Activated CD8-positive, alpha-beta T cell treated with anti-CD3 and anti-CD28 coated beads for 36 hours (primary cell): ENCODE results near the gene EHD4. TPM values are rescaled to one million over a fixed set of nuclear protein-coding genes. Genes with fewer than 3 reads are reported as not detected.

ENCODE experiments used
- ATAC-seq: fragments of 200-7000 bp; cut with Tn5 transposase; one replicate; pipeline ENCODE4 v1.10.0; 2021; ENCODE audit warnings: mild to moderate bottlenecking, moderate library complexity
- CTCF ChIA-PET: fragments of 350-600 bp; sonication (Branson Sonifier 250); formaldehyde crosslinking; loops from one replicate; lab custom pipeline; 2021; ENCODE audit warnings: antibody characterized with exemption; lab: Charles Lee
- POLR2A ChIA-PET: fragments of 350-600 bp; sonication (Branson Sonifier 250); formaldehyde crosslinking; loops from one replicate; lab custom pipeline; 2021; ENCODE audit warnings: antibody characterized with exemption; lab: Charles Lee
- DNase-seq: peaks from one replicate; pipeline ENCODE4 v3.0.0-alpha.2; 2020
- H3K27ac Mint-ChIP-seq: one replicate; pipeline ENCODE4 v1.8.0; 2021; ENCODE audit warnings: mild to moderate bottlenecking, mixed read lengths
- H3K27me3 Mint-ChIP-seq: one replicate; pipeline ENCODE4 v1.8.0; 2021; ENCODE audit warnings: mixed read lengths
- H3K36me3 Mint-ChIP-seq: one replicate; pipeline ENCODE4 v1.8.0; 2021; ENCODE audit warnings: low read depth, mixed read lengths
- H3K4me1 Mint-ChIP-seq: one replicate; pipeline ENCODE4 v1.8.0; 2021; ENCODE audit warnings: low read depth, mixed read lengths
- H3K4me3 Mint-ChIP-seq: one replicate; pipeline ENCODE4 v1.8.0; 2021; ENCODE audit warnings: mild to moderate bottlenecking, moderate library complexity, mixed read lengths
- H3K9me3 Mint-ChIP-seq: one replicate; pipeline ENCODE4 v1.8.0; 2021; ENCODE audit warnings: mixed read lengths
- intact Hi-C: fragments of 100-400 bp; cut with micrococcal nuclease; formaldehyde crosslinking; loops from one replicate; pipeline ENCODE4 v1.10.0; 2022
- total RNA-seq, 2 experiments: library from RNA; stranded (reverse); gene quantifications; one replicate each; pipeline ENCODE4 v1.2.3, GENCODE V29; 2021
- TF ChIP-seq, protein P1 (sequence below): fragments of 200-600 bp; IDR thresholded peaks from one replicate; pipeline ENCODE4 v1.8.0; 2022; ENCODE audit warnings: antibody characterized with exemption, mild to moderate bottlenecking

Gene EHD4
- total RNA-seq, 2 experiments from 2014 or later = 22.3 to 22.6 TPM

DNA sequence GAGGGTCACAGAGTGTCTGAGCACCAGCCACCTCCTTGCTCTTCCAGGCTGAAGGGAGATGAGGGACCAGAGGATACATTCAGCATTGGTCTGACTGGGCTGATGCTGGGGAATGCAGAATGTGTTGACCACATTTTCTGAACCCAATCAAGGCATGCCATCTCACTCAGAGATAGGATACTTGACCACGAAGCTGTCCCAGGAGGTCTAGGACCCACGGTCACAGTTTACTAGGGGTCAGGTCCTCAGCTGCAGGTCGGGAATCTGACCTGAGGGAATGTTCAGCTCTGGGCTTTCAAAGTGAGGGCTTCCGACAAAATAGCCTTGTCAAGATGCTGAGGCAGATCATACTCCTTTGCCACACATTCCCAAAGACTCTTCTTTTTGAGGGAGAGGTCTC lies 28.9 kb upstream of the EHD4 start:
- ATAC-seq = no peak
- POLR2A ChIA-PET = no interaction called here
- TF ChIP-seq, protein P1, sequence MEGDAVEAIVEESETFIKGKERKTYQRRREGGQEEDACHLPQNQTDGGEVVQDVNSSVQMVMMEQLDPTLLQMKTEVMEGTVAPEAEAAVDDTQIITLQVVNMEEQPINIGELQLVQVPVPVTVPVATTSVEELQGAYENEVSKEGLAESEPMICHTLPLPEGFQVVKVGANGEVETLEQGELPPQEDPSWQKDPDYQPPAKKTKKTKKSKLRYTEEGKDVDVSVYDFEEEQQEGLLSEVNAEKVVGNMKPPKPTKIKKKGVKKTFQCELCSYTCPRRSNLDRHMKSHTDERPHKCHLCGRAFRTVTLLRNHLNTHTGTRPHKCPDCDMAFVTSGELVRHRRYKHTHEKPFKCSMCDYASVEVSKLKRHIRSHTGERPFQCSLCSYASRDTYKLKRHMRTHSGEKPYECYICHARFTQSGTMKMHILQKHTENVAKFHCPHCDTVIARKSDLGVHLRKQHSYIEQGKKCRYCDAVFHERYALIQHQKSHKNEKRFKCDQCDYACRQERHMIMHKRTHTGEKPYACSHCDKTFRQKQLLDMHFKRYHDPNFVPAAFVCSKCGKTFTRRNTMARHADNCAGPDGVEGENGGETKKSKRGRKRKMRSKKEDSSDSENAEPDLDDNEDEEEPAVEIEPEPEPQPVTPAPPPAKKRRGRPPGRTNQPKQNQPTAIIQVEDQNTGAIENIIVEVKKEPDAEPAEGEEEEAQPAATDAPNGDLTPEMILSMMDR = no peak
- H3K4me1 Mint-ChIP-seq = peaks cover 5% of the 10 kb centered on the region
- H3K36me3 Mint-ChIP-seq = no peaks in the 10 kb centered on the region
- DNase-seq = no peak
- intact Hi-C loops = no loop called here
- CTCF ChIA-PET = interaction anchor here (0.9 to 1.5 kb wide), 2 partner anchors 11 to 55 kb away, joined by 3 to 6 read pairs; no protein-coding TSS in a partner anchor
- no peaks in the 10 kb centered on the region for H3K9me3 Mint-ChIP-seq
- H3K27me3 Mint-ChIP-seq = no peaks in the 10 kb centered on the region
- no peak overlapping the region for H3K4me3 Mint-ChIP-seq
- H3K27ac Mint-ChIP-seq = no peak overlapping the region

DNA sequence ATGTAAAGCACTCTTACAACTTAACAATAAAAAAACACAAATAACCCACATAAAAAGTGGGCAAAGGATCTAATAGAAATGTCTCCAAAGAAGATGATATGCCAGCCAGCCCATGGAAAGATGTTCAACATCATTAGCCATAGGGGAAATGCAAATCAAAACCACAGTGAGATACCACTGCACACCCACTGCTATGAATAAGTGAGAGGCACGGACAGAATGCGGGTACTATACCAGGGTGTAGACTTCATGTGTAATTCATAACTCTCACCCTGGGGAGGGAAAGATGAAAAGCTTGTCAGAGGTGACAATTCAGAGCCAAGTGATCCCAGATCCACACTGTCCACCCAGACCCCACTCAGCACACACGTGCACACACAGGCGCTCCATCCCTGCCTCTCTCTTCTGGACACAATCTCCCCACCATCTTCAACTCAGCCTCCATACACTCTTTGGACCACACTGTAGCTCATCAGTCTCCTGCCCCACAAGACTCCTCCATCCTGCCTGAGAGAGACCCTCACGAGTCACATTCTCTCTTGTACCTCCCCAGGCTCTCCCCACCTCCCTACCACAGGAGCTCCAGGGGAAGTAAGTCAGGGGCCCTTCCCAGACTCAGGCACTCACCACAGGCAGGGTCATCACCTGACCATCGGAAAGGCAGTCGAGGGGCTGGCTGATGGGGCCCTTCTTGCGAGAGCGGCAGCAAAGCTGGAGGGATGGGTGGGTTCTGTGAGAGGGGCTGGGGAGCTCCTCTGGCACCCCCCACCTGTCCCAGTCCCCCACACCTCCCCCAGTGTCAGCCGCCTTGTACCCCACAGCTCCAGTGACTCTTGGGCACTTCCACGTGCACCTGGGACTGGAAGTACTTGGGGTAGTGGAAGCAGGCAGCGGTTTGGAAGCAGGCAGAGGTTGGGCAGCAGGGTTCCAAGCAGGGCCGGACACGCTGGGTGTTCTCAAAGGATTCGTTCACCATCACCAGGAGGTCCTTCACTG lies 27.2 kb upstream of the EHD4 start:
- intact Hi-C loops = loop anchor here (10.0 kb wide), 1 partner anchor 135 kb away; no protein-coding TSS in a partner anchor
- DNase-seq (peak; percentile 22), ATAC-seq (peak; percentile 65)
- CTCF ChIA-PET = interaction anchor here (2.6 kb wide), 1 partner anchor 10 kb away, joined by 20 read pairs; no protein-coding TSS in a partner anchor
- no peaks in the 10 kb centered on the region for H3K27me3 Mint-ChIP-seq
- H3K27ac Mint-ChIP-seq = no peak overlapping the region
- no peak overlapping the region for H3K4me3 Mint-ChIP-seq
- H3K4me1 Mint-ChIP-seq = peaks cover 5% of the 10 kb centered on the region
- H3K36me3 Mint-ChIP-seq = no peaks in the 10 kb centered on the region
- TF ChIP-seq, protein P1 = no peak
- no peaks in the 10 kb centered on the region for H3K9me3 Mint-ChIP-seq
- POLR2A ChIA-PET = no interaction called here

DNA sequence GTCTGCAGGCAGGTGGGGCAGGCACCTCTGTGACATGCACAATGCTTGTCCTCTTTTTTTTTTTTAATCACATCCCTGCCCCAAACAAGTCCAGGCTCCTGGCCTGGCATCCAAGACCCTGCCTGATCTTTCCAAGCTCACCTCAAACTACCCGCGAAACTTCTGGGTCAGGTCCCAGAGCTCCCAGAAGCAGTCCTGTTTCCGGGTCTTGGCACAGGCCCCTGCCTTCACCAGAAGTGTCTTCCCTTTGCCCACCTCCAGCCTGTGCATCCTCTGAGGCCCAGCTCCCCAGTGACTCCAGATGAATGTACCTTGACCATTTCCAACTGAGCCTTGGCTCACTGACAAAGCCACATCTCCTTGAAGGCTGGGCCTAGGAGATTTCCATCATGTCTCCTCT lies 25.5 kb upstream of the EHD4 start:
- ChIA-PET POLR2A (no interaction called here), CTCF (interaction anchor here (1.1 to 2.6 kb wide), 4 partner anchors 8 to 87 kb away, joined by 3 to 20 read pairs (median 4); no protein-coding TSS in a partner anchor)
- Mint-ChIP-seq H3K27ac (no peak overlapping the region), H3K36me3 (no peaks in the 10 kb centered on the region), H3K4me3 (no peak overlapping the region), H3K27me3 (no peaks in the 10 kb centered on the region), H3K9me3 (no peaks in the 10 kb centered on the region), H3K4me1 (peaks cover 5% of the 10 kb centered on the region)
- TF ChIP-seq, protein P1 = no peak
- DNase-seq = no peak
- intact Hi-C loops = loop anchor here (10.0 kb wide), 1 partner anchor 137 kb away; no protein-coding TSS in a partner anchor
- no peak for ATAC-seq

DNA sequence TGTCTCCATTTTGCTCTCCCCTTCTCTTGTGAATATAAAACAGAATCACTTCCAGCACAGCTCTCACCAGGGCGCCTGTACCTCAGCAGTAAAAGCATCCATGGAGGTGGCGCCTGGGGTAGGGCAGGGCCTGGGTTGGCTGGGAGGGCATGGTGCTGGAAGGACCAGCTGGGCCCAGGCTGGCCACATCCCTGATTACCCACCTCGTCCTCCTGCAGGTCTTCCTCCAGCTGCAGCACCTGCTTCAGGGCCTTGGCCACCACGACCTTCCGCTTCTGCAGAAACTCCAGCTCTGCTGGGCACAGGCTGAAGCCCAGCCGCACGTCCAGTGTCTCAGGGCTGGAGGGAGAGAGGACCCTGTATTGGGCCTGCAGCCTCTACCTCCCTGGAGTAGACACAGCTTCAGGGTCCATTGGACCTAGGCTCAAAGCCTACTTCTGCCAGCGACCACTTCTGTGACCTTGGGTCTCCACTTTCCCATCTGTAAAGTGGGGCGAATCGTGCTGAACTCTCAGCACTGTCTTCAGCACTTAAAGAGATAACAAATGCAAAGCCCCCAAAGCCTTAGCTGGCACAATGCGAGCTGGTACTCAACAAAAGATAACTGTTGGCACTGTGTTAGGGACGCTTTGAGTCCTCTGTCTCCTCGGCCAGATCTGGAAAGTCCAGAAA lies 24.7 kb upstream of the EHD4 start:
- intact Hi-C loops = loop anchor here (10.0 kb wide), 1 partner anchor 138 kb away; no protein-coding TSS in a partner anchor
- Mint-ChIP-seq H3K36me3 (no peaks in the 10 kb centered on the region), H3K27ac (no peak overlapping the region), H3K9me3 (no peaks in the 10 kb centered on the region), H3K4me3 (no peak overlapping the region), H3K4me1 (peaks cover 5% of the 10 kb centered on the region), H3K27me3 (no peaks in the 10 kb centered on the region)
- ATAC-seq (no peak), DNase-seq (no peak)
- ChIA-PET CTCF (interaction anchor here (1.0 to 2.6 kb wide), 5 partner anchors 7 to 138 kb away, joined by 3 to 20 read pairs (median 5); no protein-coding TSS in a partner anchor), POLR2A (no interaction called here)
- TF ChIP-seq, protein P1 = no peak
